SH-SY5Y (cell line): ENCODE data around the gene TMEM147.

Source experiments
- GATA2 ChIP-seq: IDR thresholded peaks from 2 replicates; pipeline ENCODE4 v1.6.1; 2011; ENCODE audit warnings: mild to moderate bottlenecking, low read depth, low read length
- GATA3 ChIP-seq: IDR thresholded peaks from 2 replicates; pipeline ENCODE4 v1.6.1; 2011; ENCODE audit warnings: low read depth, mild to moderate bottlenecking, low read length, moderate library complexity

- TF ChIP-seq GATA2: no peak
- TF ChIP-seq GATA3: no peak
These were observed 42.7 kb upstream of the TMEM147 start for GRCh38 chr19:35502751-35503150.
